ENCODE data around the gene OSBPL10. TPM values are rescaled to one million over a fixed set of nuclear protein-coding genes. Genes with fewer than 3 reads are reported as not detected.

Gene OSBPL10
- total and polyA plus RNA-seq, 2 of the 8 experiments (the other 6 are each of a cell fraction or from before 2014, with no cell fraction given) = 26.2 to 86.7 TPM

- ChIA-PET CTCF (ENCODE audit: partially characterized antibody) (interaction anchor here (0.5 to 1.4 kb wide), 3 partner anchors 17 to 315 kb away, joined by 3 to 4 read pairs (median 3); no protein-coding TSS in a partner anchor), POLR2A (ENCODE audit: partially characterized antibody) (interaction anchor here (1.4 kb wide), 1 partner anchor 9 kb away, joined by 3 read pairs; no protein-coding TSS in a partner anchor)
- Histone ChIP-seq H3K4me3 (ENCODE audit: extremely low read depth in 1 of 4, insufficient read depth in 2 of 4, low read depth in 3 of 4, low read length in 4 of 4) (no peak overlapping the region), H3K4me2 (ENCODE audit: insufficient read depth in 1 of 2, low read depth in 2 of 2, low read length in 2 of 2) (no peak overlapping the region), H3K56ac (replicated peaks; ENCODE audit: insufficient read length, low read depth, low read length) (no peak overlapping the region), H4K91ac (replicated peaks; ENCODE audit: insufficient read length, low read length) (no peak overlapping the region), H2AK5ac (ENCODE audit: low read depth, low read length) (no peak overlapping the region), H4K8ac (ENCODE audit: extremely low read depth, insufficient read depth, low read length) (no peak overlapping the region), H2AFZ (ENCODE audit: low read length) (no peak overlapping the region), H2BK15ac (ENCODE audit: low read length) (no peak overlapping the region), H4K5ac (ENCODE audit: insufficient read length, low read depth, low read length) (no peak overlapping the region), H2BK12ac (ENCODE audit: low read depth, low read length) (no peak overlapping the region), H3K9ac (replicated peaks in 1 of 4; ENCODE audit: extremely low read depth in 1 of 4, low read depth in 3 of 4, low read length in 3 of 4) (no peak overlapping the region), H3K36me3 (ENCODE audit: control insufficient read depth in 2 of 4, insufficient read depth in 4 of 4, low read length in 3 of 4) (no peaks in the 10 kb centered on the region), H2BK5ac (ENCODE audit: low read depth, low read length) (no peak overlapping the region), H3K23ac (ENCODE audit: insufficient read length) (no peak overlapping the region), H4K20me1 (replicated peaks in 1 of 2; ENCODE audit: control insufficient read depth in 1 of 2, insufficient read depth in 2 of 2, low read length in 2 of 2) (no peaks in the 10 kb centered on the region), H3K23me2 (ENCODE audit: low read depth, low read length) (no peaks in the 10 kb centered on the region), H3K27ac (ENCODE audit: low read depth, low read length) (no peak overlapping the region), H2BK120ac (replicated peaks; ENCODE audit: low read depth, low read length) (no peak overlapping the region), H3K9me3 (ENCODE audit: insufficient read depth in 2 of 2, low read depth in 1 of 2, low read length in 1 of 2) (no peaks in the 10 kb centered on the region), H3K4me1 (replicated peaks in 1 of 4; ENCODE audit: control insufficient read depth in 3 of 4, insufficient read depth in 4 of 4, low read length in 3 of 4) (peaks cover 7 to 24% (median 14%) of the 10 kb centered on the region in 4 experiments), H3K27me3 (replicated peaks in 1 of 4; ENCODE audit: control insufficient read depth in 3 of 4, extremely low read depth in 1 of 4, insufficient read depth in 3 of 4, low read length in 3 of 4) (no peaks in the 10 kb centered on the region), H3K79me1 (ENCODE audit: low read depth, low read length) (peaks cover 6% of the 10 kb centered on the region; the same call in 1 of the 2 replicates), H3K14ac (ENCODE audit: insufficient read length) (no peak overlapping the region), H3K18ac (ENCODE audit: extremely low read depth, low read length) (no peak overlapping the region), H2BK20ac (ENCODE audit: low read length) (no peak overlapping the region), H3K4ac (replicated peaks; ENCODE audit: insufficient read length, low read depth, low read length) (no peak overlapping the region), H3K79me2 (ENCODE audit: control insufficient read depth in 1 of 2, insufficient read depth in 2 of 2, low read length in 2 of 2) (peaks cover 4 to 87% of the 10 kb centered on the region in 2 experiments; a peak in 3 of 4 replicates)
- DNase-seq (ENCODE audit: low read depth in 1 of 2, low spot score in 2 of 2) (no peak), FAIRE-seq (no peak)
- WGBS, 2 experiments (ENCODE audit: extremely low coverage in 1 of 2, insufficient coverage in 1 of 2, insufficient read length in 1 of 2, insufficient replicate concordance in 2 of 2, low coverage in 1 of 2, low lambda C conversion rate in 2 of 2, missing lambda C conversion rate in 1 of 2) = 82% methylated on average over 2 of the region's 2 CpGs; no CpG with 5 or more reads in 1 of the 2 experiments
- TF ChIP-seq TAF7 (optimal IDR thresholded peaks at IDR 0.05; ENCODE audit: borderline replicate concordance, low read depth, low read length) (no peak), BCL11A (IDR thresholded peaks at IDR 0.05; ENCODE audit: low read depth in 2 of 2, low read length in 2 of 2) (no peak), RBBP5 (IDR thresholded peaks at IDR 0.05; ENCODE audit: borderline replicate concordance, low read depth, low read length) (no peak), YY1 (IDR thresholded peaks at IDR 0.05; ENCODE audit: low read depth, low read length) (no peak), PHF8 (conservative IDR thresholded peaks at IDR 0.05; ENCODE audit: low read depth, low read length) (no peak), SIX5 (IDR thresholded peaks at IDR 0.05; ENCODE audit: low read depth, low read length) (no peak), SP1 (IDR thresholded peaks at IDR 0.05; ENCODE audit: low read depth, low read length) (no peak), CEBPB (IDR thresholded peaks at IDR 0.05; ENCODE audit: low read depth, low read length) (no peak), SRF (IDR thresholded peaks at IDR 0.05; ENCODE audit: low read depth, low read length) (no peak), CTBP2 (IDR thresholded peaks at IDR 0.05; ENCODE audit: borderline replicate concordance, insufficient read depth, insufficient read length, low read length) (no peak), JUND (IDR thresholded peaks at IDR 0.05; ENCODE audit: low read length) (no peak), NANOG (IDR thresholded peaks at IDR 0.05; ENCODE audit: insufficient read depth, low read depth, low read length, poor library complexity, severe bottlenecking) (no peak), CHD2 (IDR thresholded peaks at IDR 0.05; ENCODE audit: low read length) (no peak), ASH2L (IDR thresholded peaks at IDR 0.05; ENCODE audit: low read length) (no peak)
These were observed 141.7 kb downstream of the OSBPL10 start for GRCh38 chr3:31839144-31839917.
